Activated naive CD4-positive, alpha-beta T cell (primary cell): ENCODE data around the gene LRPAP1.
"Not testable (repeated sequence)": the region's sequence is repeated elsewhere in the genome, so short reads cannot be mapped to it uniquely, and the experiment has no call there.

Experiments
- DNase-seq, 4 experiments: peaks; one replicate each; lab custom pipeline; 2025; lab: John Stamatoyannopoulos, UW

LRPAP1 gene

GRCh38 chr4:3518511-3518880, 13.7 kb downstream of the LRPAP1 start:
- no peak for DNase-seq

- no peak for DNase-seq
Observed at GRCh38 chr4:3517731-3518510, 14.3 kb downstream of the LRPAP1 start.

GRCh38 chr4:3516836-3517730, 15.1 kb downstream of the LRPAP1 start:
- no peak for DNase-seq

GRCh38 chr4:3516061-3516835, 16.0 kb downstream of the LRPAP1 start:
- no peak for DNase-seq

- DNase-seq = no peak
Observed at GRCh38 chr4:3515646-3516045, 16.6 kb downstream of the LRPAP1 start.

GRCh38 chr4:3514806-3515501, 17.3 kb downstream of the LRPAP1 start:
- DNase-seq = no peak

- DNase-seq = no peak
Observed at GRCh38 chr4:3514221-3514780, 17.9 kb downstream of the LRPAP1 start.

GRCh38 chr4:3513807-3514206, 18.4 kb downstream of the LRPAP1 start:
- no peak for DNase-seq

- no peak for DNase-seq
Observed at GRCh38 chr4:3512719-3513118, 19.5 kb downstream of the LRPAP1 start.

- no peak for DNase-seq
Observed at GRCh38 chr4:3512279-3512678, 19.9 kb downstream of the LRPAP1 start.

- DNase-seq = not testable (repeated sequence)
Observed at GRCh38 chr4:3511601-3512000, 20.6 kb downstream of the LRPAP1 start.

- DNase-seq = no peak
Observed at GRCh38 chr4:3511187-3511586, 21.0 kb downstream of the LRPAP1 start.

GRCh38 chr4:3510481-3510880, 21.7 kb downstream of the LRPAP1 start:
- no peak for DNase-seq

- DNase-seq = no peak
Observed at GRCh38 chr4:3508542-3508941, 23.7 kb downstream of the LRPAP1 start.

GRCh38 chr4:3505231-3505630, 27.0 kb downstream of the LRPAP1 start:
- no peak for DNase-seq

GRCh38 chr4:3502941-3503936, 29.0 kb downstream of the LRPAP1 start:
- no peak for DNase-seq

GRCh38 chr4:3501825-3502425, 30.3 kb downstream of the LRPAP1 start:
- DNase-seq = no peak

- no peak for DNase-seq
Observed at GRCh38 chr4:3501126-3501824, 30.9 kb downstream of the LRPAP1 start.

GRCh38 chr4:3500634-3501101, 31.6 kb downstream of the LRPAP1 start:
- no peak for DNase-seq
